Measurements from ENCODE around the gene LRBA.
"Not testable (repeated sequence)": the region's sequence is repeated elsewhere in the genome, so short reads cannot be mapped to it uniquely, and the experiment has no call there.

The LRBA gene

DNA sequence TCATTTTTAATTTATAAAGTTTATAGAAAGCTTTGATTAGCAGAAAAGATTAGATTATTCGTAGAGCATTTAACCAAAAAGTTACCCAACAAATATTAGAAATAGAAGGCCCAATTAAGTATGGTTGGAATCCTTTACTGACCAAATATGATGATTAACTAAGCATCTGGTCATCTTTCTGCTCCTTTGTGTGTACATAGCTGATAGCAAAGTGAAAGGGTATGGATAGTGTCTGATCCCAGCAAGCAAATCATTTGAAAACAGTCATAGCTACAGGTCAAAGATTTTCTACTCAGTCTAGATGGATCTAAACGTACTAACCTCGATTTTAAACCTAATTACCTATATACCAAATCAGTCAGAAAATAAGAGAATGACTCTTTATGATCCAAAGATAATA, 440.4 kb downstream of the LRBA start:
- in situ Hi-C loops (cut with HindIII; ENCODE audit: low sequenced_read_pairs) = no loop called here

- in situ Hi-C loops (cut with HindIII; ENCODE audit: low sequenced_read_pairs) = no loop called here
Measured at GRCh38 chr4:150573534-150573933, 441.6 kb downstream of the LRBA start.

GRCh38 chr4:150572704-150573504, 442.2 kb downstream of the LRBA start:
- in situ Hi-C loops (cut with HindIII; ENCODE audit: low sequenced_read_pairs) = no loop called here

GRCh38 chr4:150570862-150571261, 444.2 kb downstream of the LRBA start:
- in situ Hi-C loops (cut with HindIII; ENCODE audit: low sequenced_read_pairs) = no loop called here

DNA sequence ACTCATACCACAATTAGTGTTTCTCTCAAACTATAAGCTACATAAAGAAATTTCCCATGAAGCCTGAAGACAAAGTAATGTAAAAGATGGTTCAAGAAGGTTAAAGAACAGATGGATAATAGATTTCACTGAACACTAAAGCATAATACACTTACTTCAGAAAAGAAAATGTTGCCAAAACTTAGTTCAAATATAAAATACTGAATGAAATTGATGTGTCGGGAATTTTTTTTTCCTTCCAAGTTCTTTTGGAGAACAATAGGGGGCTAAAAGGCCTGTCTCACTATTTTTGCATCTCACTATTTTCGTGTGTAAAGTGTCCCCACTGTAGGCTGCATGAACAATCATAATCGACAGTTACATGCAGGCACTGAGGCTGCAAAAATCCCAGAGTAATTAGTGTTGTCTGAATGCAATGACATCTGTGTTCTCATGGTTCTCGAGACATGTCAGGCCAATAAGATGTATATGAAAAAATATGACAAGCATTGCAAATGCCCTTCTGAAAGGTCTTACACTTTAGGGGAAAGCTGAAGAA, 445.0 kb downstream of the LRBA start:
- in situ Hi-C loops (cut with HindIII; ENCODE audit: low sequenced_read_pairs) = no loop called here

DNA sequence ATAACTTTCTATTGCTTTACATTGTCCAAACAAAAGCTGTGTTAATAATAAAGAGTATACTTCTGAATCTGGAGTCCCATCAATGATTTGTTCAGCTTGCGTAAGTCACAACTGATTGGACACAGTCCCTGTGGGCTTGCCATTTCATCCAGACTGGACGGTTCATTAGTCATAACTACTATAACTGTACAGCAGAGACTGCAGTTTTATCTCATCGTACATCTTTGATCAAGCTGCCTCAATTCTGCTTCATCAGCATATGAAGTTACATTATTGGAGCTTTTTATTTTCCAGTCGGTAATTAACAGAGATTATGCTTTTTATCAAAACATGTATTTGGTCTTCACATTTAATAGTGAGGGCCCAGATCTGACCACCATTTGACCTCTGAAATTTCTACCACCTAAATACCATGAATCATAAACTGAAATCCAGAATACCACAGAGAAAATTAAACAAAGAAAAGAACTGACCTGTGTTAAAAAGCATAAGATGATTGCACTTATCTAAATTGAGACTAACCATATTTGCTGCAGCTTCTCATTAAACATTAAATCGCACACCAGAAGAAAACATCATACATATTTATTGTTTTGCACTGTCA, 445.6 kb downstream of the LRBA start:
- in situ Hi-C loops (cut with HindIII; ENCODE audit: low sequenced_read_pairs) = no loop called here

DNA sequence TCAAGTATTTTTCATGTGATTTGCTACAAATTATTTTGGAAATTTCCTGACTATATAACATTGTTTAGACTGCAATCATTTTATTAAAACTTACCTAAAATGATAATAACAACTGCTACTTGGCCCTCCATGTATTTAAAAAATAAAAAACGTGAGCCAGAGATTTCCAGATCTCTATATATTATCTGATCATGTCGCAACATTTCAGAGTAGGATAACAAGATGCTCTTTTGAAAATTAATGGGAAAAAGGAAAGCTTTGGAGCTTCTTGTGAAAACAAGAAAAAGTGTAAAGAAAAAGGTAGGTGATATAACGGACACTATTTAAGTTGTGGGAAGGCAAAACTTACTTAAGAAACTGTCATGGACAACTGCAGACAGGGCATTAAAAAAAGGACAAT, 448.0 kb downstream of the LRBA start:
- in situ Hi-C loops (cut with HindIII; ENCODE audit: low sequenced_read_pairs) = no loop called here

DNA sequence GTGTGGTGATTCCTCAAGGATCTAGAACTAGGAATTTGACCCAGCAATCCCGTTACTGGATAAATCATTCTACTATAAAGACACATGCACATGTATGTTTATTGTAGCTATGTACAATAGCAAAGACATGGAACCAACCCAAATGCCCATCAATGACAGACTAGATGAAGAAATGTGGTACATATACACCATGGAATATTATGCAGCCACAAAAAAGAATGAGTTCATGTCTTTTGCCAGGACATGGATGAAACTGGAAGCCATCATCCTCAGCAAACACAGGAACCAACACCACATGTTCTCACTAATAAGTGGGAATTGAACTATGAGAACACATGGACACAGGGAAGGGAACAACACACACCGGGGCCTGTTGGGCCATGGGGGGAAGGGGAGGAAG, 450.1 kb downstream of the LRBA start:
- in situ Hi-C loops (cut with HindIII; ENCODE audit: low sequenced_read_pairs) = not testable (repeated sequence)

DNA sequence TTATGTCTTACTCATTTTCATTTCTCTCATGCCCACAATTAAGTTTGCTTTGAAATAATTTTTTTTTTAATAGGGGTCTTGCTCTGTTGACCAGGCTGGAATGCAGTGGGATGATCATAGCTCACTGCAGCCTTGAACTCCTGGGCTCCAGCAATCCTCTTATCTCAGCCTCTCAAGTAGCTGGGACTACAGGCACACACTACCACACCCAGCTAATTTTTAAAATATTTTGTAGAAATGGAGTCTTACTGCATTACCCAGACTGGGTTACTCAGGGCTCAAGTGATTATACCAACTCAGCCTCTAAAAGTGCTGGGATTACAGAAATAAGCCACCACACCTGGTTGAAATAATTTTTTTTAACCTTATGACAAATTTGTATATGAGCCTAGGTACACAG, 452.3 kb downstream of the LRBA start:
- in situ Hi-C loops (cut with HindIII; ENCODE audit: low sequenced_read_pairs) = no loop called here

DNA sequence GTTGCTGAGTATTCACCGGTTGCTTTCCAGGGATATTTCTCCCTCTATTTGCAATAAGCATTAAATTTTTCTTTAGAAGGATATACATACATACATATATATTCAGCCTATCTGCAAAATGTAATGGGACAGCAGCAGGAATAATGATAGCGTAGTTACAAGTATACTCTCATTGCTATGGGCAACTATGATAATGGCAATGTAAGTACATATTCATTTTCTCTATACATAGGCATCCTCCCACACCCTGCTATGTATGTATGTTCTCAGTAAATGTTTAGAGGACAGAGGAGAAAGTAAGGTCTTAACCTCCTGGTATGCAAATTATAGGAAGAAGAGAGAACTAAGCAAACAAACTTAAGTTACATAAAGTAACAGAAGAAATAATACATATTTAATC, 452.8 kb downstream of the LRBA start:
- in situ Hi-C loops (cut with HindIII; ENCODE audit: low sequenced_read_pairs) = no loop called here

- in situ Hi-C loops (cut with HindIII; ENCODE audit: low sequenced_read_pairs) = no loop called here
Measured at GRCh38 chr4:150561143-150561737, 453.8 kb downstream of the LRBA start.

DNA sequence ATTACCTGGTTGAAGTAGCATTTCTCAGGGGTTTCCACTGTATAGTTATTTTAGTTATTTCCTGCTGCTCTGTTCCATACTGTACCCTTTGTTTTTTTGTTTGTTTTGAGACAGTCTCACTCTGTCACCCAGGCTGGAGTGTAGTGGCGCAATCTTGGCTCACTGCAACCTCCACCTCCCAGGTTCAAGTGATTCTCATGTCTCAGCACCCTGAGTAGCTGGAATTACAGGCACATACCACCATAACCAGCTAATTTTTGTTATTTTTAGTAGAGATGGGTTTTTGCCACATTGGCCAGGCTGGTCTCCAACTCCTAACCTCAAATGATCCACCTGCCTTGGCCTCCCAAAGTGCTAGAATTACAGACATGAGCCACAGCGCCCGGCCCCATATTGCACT, 457.3 kb downstream of the LRBA start:
- in situ Hi-C loops (cut with HindIII; ENCODE audit: low sequenced_read_pairs) = not testable (repeated sequence)

DNA sequence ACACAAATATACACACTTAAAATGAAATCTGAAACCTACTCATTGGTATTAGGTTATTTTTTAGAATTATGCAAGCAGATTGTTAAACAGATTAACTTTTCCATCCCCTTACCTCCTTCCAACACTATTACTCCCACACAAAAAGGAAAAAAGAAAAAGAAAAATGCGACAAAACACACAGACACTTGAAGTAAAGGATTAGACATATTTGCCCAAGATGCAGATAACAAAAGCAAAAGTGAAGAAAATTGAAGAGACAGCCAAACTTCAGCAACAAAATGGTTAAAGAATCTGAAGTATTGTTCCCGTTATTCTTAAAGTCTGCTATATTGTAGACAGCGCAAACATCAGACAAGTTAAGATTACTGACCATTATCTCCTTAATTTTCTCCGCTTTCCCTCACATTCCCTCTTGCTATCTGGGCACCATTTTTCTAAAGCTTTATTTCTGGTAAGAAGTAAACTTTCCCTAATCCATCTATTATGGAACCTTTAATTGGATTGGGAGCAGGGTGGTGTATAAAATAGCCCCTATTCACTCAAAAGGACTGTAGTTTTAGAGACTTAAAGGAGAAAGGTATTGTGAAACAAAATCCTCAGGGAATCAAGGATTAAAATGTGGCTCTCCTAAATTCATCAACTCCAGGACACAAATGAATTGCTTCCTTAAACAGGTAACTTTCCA, 467.8 kb downstream of the LRBA start:
- in situ Hi-C loops (cut with HindIII; ENCODE audit: low sequenced_read_pairs) = no loop called here

GRCh38 chr4:150546286-150546685, 468.8 kb downstream of the LRBA start:
- in situ Hi-C loops (cut with HindIII; ENCODE audit: low sequenced_read_pairs) = no loop called here

- in situ Hi-C loops (cut with HindIII; ENCODE audit: low sequenced_read_pairs) = no loop called here
Measured at GRCh38 chr4:150543042-150543441, 472.0 kb downstream of the LRBA start.

DNA sequence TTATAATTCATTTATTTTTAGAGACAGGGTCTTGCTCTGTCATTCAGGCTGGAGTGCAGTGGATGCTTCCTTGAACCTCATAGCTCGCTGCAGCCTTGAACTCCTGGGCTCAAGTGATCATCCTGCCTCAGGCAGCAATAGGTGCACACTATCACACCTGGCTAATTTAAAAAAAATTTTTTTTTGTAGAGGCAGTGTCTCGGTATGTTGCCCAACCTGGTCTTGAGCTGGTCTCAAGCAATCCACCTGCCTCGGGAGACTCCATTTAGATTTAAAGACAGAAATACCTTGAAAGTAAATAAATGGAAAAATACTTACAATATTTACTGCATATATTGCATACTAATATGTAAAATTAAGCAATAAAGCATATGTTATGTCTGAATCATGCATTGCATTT, 473.4 kb downstream of the LRBA start:
- in situ Hi-C loops (cut with HindIII; ENCODE audit: low sequenced_read_pairs) = no loop called here

DNA sequence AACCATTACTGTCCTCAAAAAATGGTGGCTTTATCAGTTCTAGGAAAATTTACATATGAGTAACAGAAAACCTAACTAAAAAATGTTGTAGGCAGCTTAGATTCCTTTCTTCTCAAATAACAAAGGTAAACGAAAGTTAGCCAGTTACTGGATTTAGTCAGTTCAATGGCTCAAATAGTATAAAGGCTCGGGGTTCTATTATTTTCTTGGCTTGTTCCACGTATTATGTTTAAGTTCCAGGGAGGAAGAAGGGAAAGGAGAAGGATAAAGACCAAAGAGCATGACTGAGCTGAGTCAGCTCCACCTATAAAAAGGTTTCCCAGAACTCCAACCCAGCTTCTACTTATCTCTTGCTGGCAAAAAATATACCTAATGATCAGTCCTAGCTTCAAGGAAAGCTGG, 474.1 kb downstream of the LRBA start:
- in situ Hi-C loops (cut with HindIII; ENCODE audit: low sequenced_read_pairs) = no loop called here

DNA sequence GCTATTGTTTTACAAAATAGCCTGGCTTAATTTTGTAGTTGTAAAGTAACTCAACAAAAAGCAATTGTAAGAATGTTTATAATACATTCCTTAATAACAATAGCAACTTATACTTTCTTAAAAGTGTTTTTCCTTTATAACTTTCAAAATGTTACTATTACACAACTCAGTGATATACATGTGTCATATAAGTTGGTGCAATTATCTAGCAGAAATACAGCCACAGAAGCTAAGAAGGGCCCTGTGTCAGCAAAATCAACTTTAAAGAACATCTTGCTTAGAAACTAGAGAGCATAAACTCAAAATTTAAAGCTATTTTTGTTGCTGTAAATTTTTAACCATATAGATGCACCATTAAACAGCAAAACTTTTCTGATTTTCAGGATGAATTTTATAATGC, 474.5 kb downstream of the LRBA start:
- in situ Hi-C loops (cut with HindIII; ENCODE audit: low sequenced_read_pairs) = no loop called here

- in situ Hi-C loops (cut with HindIII; ENCODE audit: low sequenced_read_pairs) = not testable (repeated sequence)
Measured at GRCh38 chr4:150537911-150538310, 477.2 kb downstream of the LRBA start.

GRCh38 chr4:150534818-150535217, 480.3 kb downstream of the LRBA start:
- in situ Hi-C loops (cut with HindIII; ENCODE audit: low sequenced_read_pairs) = no loop called here

- in situ Hi-C loops (cut with HindIII; ENCODE audit: low sequenced_read_pairs) = no loop called here
Measured at GRCh38 chr4:150533673-150534072, 481.4 kb downstream of the LRBA start.

Measured in endothelial cell of hepatic sinusoid (primary cell).